D341Med (cell line): ENCODE results near the gene ACADS.
A peak's percentile ranks its signal among the peaks of the same experiment; 100 is the strongest.

Experiments
- DNase-seq: peaks from one replicate; pipeline ENCODE4 v3.0.0; 2012; ENCODE audit warnings: low spot score

The ACADS gene

GRCh38 chr12:120725659-120726509 is at the start of gene ACADS:
Gene ACADS, plus strand, starts transcription at chr12:120725826. Its CDS starts 60 bp downstream, at chr12:120725886.
- peak; percentile 98 for DNase-seq

- DNase-seq = no peak
These were observed 47.7 kb upstream of the ACADS start for GRCh38 chr12:120677765-120678473.

- no peak for DNase-seq
These were observed 47.1 kb upstream of the ACADS start for GRCh38 chr12:120678572-120678971.

GRCh38 chr12:120680165-120680738 is 45.4 kb upstream of the ACADS start:
- DNase-seq = no peak

GRCh38 chr12:120684523-120684932 is 41.1 kb upstream of the ACADS start:
- no peak for DNase-seq

- DNase-seq = no peak
These were observed 40.1 kb upstream of the ACADS start for GRCh38 chr12:120685522-120685921.

GRCh38 chr12:120686151-120686689 is 39.4 kb upstream of the ACADS start:
- peak; percentile 98 for DNase-seq

- DNase-seq = peak; percentile 100
These were observed 38.7 kb upstream of the ACADS start, which contains the start of gene MLEC for GRCh38 chr12:120686690-120687577. Gene MLEC, plus strand, starts transcription at chr12:120687149. Its CDS starts 148 bp downstream, at chr12:120687297.

- no peak for DNase-seq
These were observed 37.9 kb upstream of the ACADS start for GRCh38 chr12:120687578-120688289.

- DNase-seq = no peak
These were observed 37.0 kb upstream of the ACADS start for GRCh38 chr12:120688527-120689071.

- no peak for DNase-seq
These were observed 36.1 kb upstream of the ACADS start for GRCh38 chr12:120689397-120690082.

- DNase-seq = no peak
These were observed 35.6 kb upstream of the ACADS start for GRCh38 chr12:120690083-120690450.

GRCh38 chr12:120690978-120691377 is 34.6 kb upstream of the ACADS start:
- no peak for DNase-seq

GRCh38 chr12:120692524-120693033 is 33.0 kb upstream of the ACADS start:
- DNase-seq = no peak

GRCh38 chr12:120693848-120694247 is 31.8 kb upstream of the ACADS start:
- no peak for DNase-seq

- DNase-seq = no peak
These were observed 29.0 kb upstream of the ACADS start for GRCh38 chr12:120696626-120697025.

- no peak for DNase-seq
These were observed 28.3 kb upstream of the ACADS start for GRCh38 chr12:120697344-120697743.

- no peak for DNase-seq
These were observed 27.0 kb upstream of the ACADS start for GRCh38 chr12:120698665-120699064.

- no peak for DNase-seq
These were observed 26.1 kb upstream of the ACADS start for GRCh38 chr12:120699553-120699952.

- DNase-seq = peak; percentile 46
These were observed 24.7 kb upstream of the ACADS start for GRCh38 chr12:120700886-120701285.
